GM21528 (cell line): ENCODE measurements around the gene MESP1.

Experiments
- ATAC-seq: cut with Tn5 transposase; IDR thresholded peaks from one replicate; pipeline ENCODE4 v1.9.1; 2021; ENCODE audit warnings: mild to moderate bottlenecking, moderate library complexity; ENCODE audit not compliant: unreplicated experiment, low FRiP score

Gene MESP1

GRCh38 chr15:89760303-89761008 is 9.4 kb upstream of the MESP1 start:
- no peak for ATAC-seq

GRCh38 chr15:89759835-89760234 is 8.8 kb upstream of the MESP1 start:
- ATAC-seq = no peak

GRCh38 chr15:89758981-89759380 is 7.9 kb upstream of the MESP1 start:
- ATAC-seq = no peak

GRCh38 chr15:89758283-89758682 is 7.2 kb upstream of the MESP1 start:
- ATAC-seq = no peak

GRCh38 chr15:89756897-89757296 is 5.8 kb upstream of the MESP1 start:
- no peak for ATAC-seq

- ATAC-seq = no peak
Observed at GRCh38 chr15:89755701-89756100, 4.7 kb upstream of the MESP1 start.

GRCh38 chr15:89754361-89755154 is 3.5 kb upstream of the MESP1 start:
- no peak for ATAC-seq

GRCh38 chr15:89753855-89754254 is 2.8 kb upstream of the MESP1 start:
- no peak for ATAC-seq

- ATAC-seq = no peak
Observed at GRCh38 chr15:89751748-89752147, 699 bp upstream of the MESP1 start.

- no peak for ATAC-seq
Observed at GRCh38 chr15:89749951-89750559, 994 bp downstream of the MESP1 start.

- no peak for ATAC-seq
Observed at GRCh38 chr15:89749526-89749925, 1.5 kb downstream of the MESP1 start.

- ATAC-seq = no peak
Observed at GRCh38 chr15:89749054-89749453, 2.0 kb downstream of the MESP1 start.

GRCh38 chr15:89747708-89748682 is 3.1 kb downstream of the MESP1 start:
- no peak for ATAC-seq

- no peak for ATAC-seq
Observed at GRCh38 chr15:89746386-89746780, 4.7 kb downstream of the MESP1 start.

- ATAC-seq = no peak
Observed at GRCh38 chr15:89745768-89746167, 5.3 kb downstream of the MESP1 start.

GRCh38 chr15:89745131-89745530 is 5.9 kb downstream of the MESP1 start:
- no peak for ATAC-seq

GRCh38 chr15:89743594-89743993 is 7.5 kb downstream of the MESP1 start:
- no peak for ATAC-seq

- no peak for ATAC-seq
Observed at GRCh38 chr15:89743011-89743410, 8.0 kb downstream of the MESP1 start.

- ATAC-seq = peak; percentile 64
Observed at GRCh38 chr15:89740137-89740536, 10.9 kb downstream of the MESP1 start.

GRCh38 chr15:89735773-89736172 is 15.3 kb downstream of the MESP1 start:
- ATAC-seq = no peak
